Neural progenitor cell (in vitro differentiated cells): ENCODE measurements around the gene MGMT.

Source experiments
- CTCF ChIP-seq: fragments of 200-600 bp; sonication (generic); IDR thresholded peaks from 2 replicates; pipeline ENCODE4 v1.5.1; 2017; ENCODE audit warnings: antibody characterized with exemption, mild to moderate bottlenecking
- EZH2 ChIP-seq: fragments of 200-600 bp; sonication (generic); IDR thresholded peaks from 2 replicates; pipeline ENCODE4 v1.6.1; 2017; ENCODE audit warnings: antibody characterized with exemption, mild to moderate bottlenecking, moderate library complexity
- EZH2phosphoT487 ChIP-seq: fragments of 200-600 bp; sonication (generic); IDR thresholded peaks from 2 replicates; pipeline ENCODE4 v1.6.1; 2017; ENCODE audit warnings: antibody characterized with exemption

GRCh38 chr10:129704786-129705525 lies 237.9 kb downstream of the MGMT start:
- TF ChIP-seq CTCF, result no peak
- no peak for TF ChIP-seq EZH2
- TF ChIP-seq EZH2phosphoT487, result no peak
